ENCODE data around the gene HMGN4. TPM values are rescaled to one million over a fixed set of nuclear protein-coding genes. Genes with fewer than 3 reads are reported as not detected.

Gene HMGN4
- total and polyA plus RNA-seq, 9 of the 15 experiments (the other 6 are each of a cell fraction or from before 2014, with no cell fraction given) = 35.4 to 134 (median 94.1) TPM

- TF ChIP-seq SMAD4 (CRISPR knock-in tag; conservative IDR thresholded peaks at IDR 0.05) (no peak), PKNOX1 (IDR thresholded peaks at IDR 0.05) (no peak), PHF8 (IDR thresholded peaks at IDR 0.05; ENCODE audit: borderline replicate concordance, low read length) (0 out of 2 replicates have a peak, but pooled peaks have one; percentile 31), NFATC3 (IDR thresholded peaks at IDR 0.05) (no peak), CHD1 (IDR thresholded peaks at IDR 0.05; ENCODE audit: low read length) (peak; percentile 65), MLLT1 (IDR thresholded peaks at IDR 0.05) (no peak), AFF4 (CRISPR knock-in tag; IDR thresholded peaks at IDR 0.05) (0 out of 2 replicates have a peak, but pooled peaks have one; percentile 36), CSDE1 (IDR thresholded peaks at IDR 0.05) (peak in 1 of 2 experiments; percentile 12; a peak in 1 of 4 replicates), RBBP5 (IDR thresholded peaks at IDR 0.05; ENCODE audit: borderline replicate concordance, insufficient read depth, low read length, poor library complexity, severe bottlenecking) (peak; percentile 9), ZNF239 (CRISPR knock-in tag; IDR thresholded peaks at IDR 0.05) (no peak), KDM5B (IDR thresholded peaks at IDR 0.05; ENCODE audit: insufficient replicate concordance, low read depth, low read length) (peak; percentile 15), ZNF445 (CRISPR knock-in tag; IDR thresholded peaks at IDR 0.05; ENCODE audit: low read depth) (no peak), CEBPG (CRISPR knock-in tag; IDR thresholded peaks at IDR 0.05) (no peak), CEBPG (tag; conservative IDR thresholded peaks at IDR 0.05 in 1 of 2, IDR thresholded peaks at IDR 0.05 in 1 of 2) (peak; percentile 2 to 65; a peak in 2 of 4 replicates), NELFE (IDR thresholded peaks at IDR 0.05; ENCODE audit: insufficient read depth, insufficient read length) (no peak), AFF1 (IDR thresholded peaks at IDR 0.05; ENCODE audit: low read depth in 1 of 2, partially characterized antibody in 2 of 2) (peak in 1 of 2 experiments; percentile 19)
Observed at GRCh38 chr6:26554447-26554696, 16.2 kb downstream of the HMGN4 start (continued).

Data from K562 (cell line).